HG03196 (cell line): ENCODE measurements around the gene HEATR5B.
"Not testable (repeated sequence)": the region's sequence is repeated elsewhere in the genome, so short reads cannot be mapped to it uniquely, and the experiment has no call there.

Source experiments
- ATAC-seq: cut with Tn5 transposase; IDR thresholded peaks from one replicate; pipeline ENCODE4 v1.9.1; 2021; ENCODE audit not compliant: unreplicated experiment

HEATR5B gene

GRCh38 chr2:36949845-36950244 is 134.3 kb downstream of the HEATR5B start:
- no peak for ATAC-seq

GRCh38 chr2:36945240-36945639 is 138.9 kb downstream of the HEATR5B start:
- ATAC-seq = not testable (repeated sequence)

GRCh38 chr2:36941867-36942266 is 142.3 kb downstream of the HEATR5B start:
- ATAC-seq = no peak

GRCh38 chr2:36936526-36936925 is 147.6 kb downstream of the HEATR5B start:
- ATAC-seq = not testable (repeated sequence)

- ATAC-seq = not testable (repeated sequence)
Observed at GRCh38 chr2:36931688-36932087, 152.5 kb downstream of the HEATR5B start.
